Activated T-cell treated with anti-CD3 and anti-CD28 coated beads, Interleukin-2, amount 50 U/mL, for 1 hour (primary cell): ENCODE measurements around the gene APBA2.

Source experiments
- DNase-seq: peaks from one replicate; pipeline ENCODE4 v3.0.0-alpha.2; 2020

Gene APBA2

GRCh38 chr15:29067949-29068348, 182.2 kb downstream of the APBA2 start:
- no peak for DNase-seq

- DNase-seq, result no peak
Measured at GRCh38 chr15:29070471-29071231, 184.9 kb downstream of the APBA2 start.

GRCh38 chr15:29071232-29071881, 185.6 kb downstream of the APBA2 start:
- no peak for DNase-seq

- no peak for DNase-seq
Measured at GRCh38 chr15:29071882-29072273, 186.1 kb downstream of the APBA2 start.

- DNase-seq, result no peak
Measured at GRCh38 chr15:29072444-29072843, 186.7 kb downstream of the APBA2 start.

- DNase-seq, result no peak
Measured at GRCh38 chr15:29074045-29074444, 188.3 kb downstream of the APBA2 start.

- DNase-seq, result no peak
Measured at GRCh38 chr15:29078541-29078940, 192.8 kb downstream of the APBA2 start.

GRCh38 chr15:29079479-29079878, 193.7 kb downstream of the APBA2 start:
- DNase-seq, result no peak

- no peak for DNase-seq
Measured at GRCh38 chr15:29081781-29082180, 196.0 kb downstream of the APBA2 start.

GRCh38 chr15:29083161-29083560, 197.4 kb downstream of the APBA2 start:
- no peak for DNase-seq

GRCh38 chr15:29083858-29084257, 198.1 kb downstream of the APBA2 start:
- no peak for DNase-seq

GRCh38 chr15:29086001-29086400, 200.2 kb downstream of the APBA2 start:
- DNase-seq, result no peak

GRCh38 chr15:29086891-29087290, 201.1 kb downstream of the APBA2 start:
- no peak for DNase-seq

GRCh38 chr15:29087521-29088285, 201.9 kb downstream of the APBA2 start:
- no peak for DNase-seq

GRCh38 chr15:29088666-29089065, 202.9 kb downstream of the APBA2 start:
- no peak for DNase-seq

GRCh38 chr15:29089731-29090616, 204.2 kb downstream of the APBA2 start:
- no peak for DNase-seq

- peak; percentile 63 for DNase-seq
Measured at GRCh38 chr15:29090617-29091466, 205.1 kb downstream of the APBA2 start.

GRCh38 chr15:29091666-29092065, 205.9 kb downstream of the APBA2 start:
- DNase-seq, result no peak

- DNase-seq, result no peak
Measured at GRCh38 chr15:29092376-29093064, 206.7 kb downstream of the APBA2 start.

GRCh38 chr15:29093065-29093435, 207.3 kb downstream of the APBA2 start:
- no peak for DNase-seq

GRCh38 chr15:29093696-29094343, 208.0 kb downstream of the APBA2 start:
- no peak for DNase-seq
